Measurements from ENCODE around the gene MRGPRX4. TPM values are rescaled to one million over a fixed set of nuclear protein-coding genes. Genes with fewer than 3 reads are reported as not detected.
"Not testable (repeated sequence)": the region's sequence is repeated elsewhere in the genome, so short reads cannot be mapped to it uniquely, and the experiment has no call there.

The MRGPRX4 gene
- total and polyA plus RNA-seq, 10 donors: not detected

GRCh38 chr11:18173225-18173866 lies 709 bp downstream of the MRGPRX4 start:
- intact Hi-C loops (cut with DNase I; ENCODE audit: low total_unique reads): no loop called here
- TF ChIP-seq, protein P1, sequence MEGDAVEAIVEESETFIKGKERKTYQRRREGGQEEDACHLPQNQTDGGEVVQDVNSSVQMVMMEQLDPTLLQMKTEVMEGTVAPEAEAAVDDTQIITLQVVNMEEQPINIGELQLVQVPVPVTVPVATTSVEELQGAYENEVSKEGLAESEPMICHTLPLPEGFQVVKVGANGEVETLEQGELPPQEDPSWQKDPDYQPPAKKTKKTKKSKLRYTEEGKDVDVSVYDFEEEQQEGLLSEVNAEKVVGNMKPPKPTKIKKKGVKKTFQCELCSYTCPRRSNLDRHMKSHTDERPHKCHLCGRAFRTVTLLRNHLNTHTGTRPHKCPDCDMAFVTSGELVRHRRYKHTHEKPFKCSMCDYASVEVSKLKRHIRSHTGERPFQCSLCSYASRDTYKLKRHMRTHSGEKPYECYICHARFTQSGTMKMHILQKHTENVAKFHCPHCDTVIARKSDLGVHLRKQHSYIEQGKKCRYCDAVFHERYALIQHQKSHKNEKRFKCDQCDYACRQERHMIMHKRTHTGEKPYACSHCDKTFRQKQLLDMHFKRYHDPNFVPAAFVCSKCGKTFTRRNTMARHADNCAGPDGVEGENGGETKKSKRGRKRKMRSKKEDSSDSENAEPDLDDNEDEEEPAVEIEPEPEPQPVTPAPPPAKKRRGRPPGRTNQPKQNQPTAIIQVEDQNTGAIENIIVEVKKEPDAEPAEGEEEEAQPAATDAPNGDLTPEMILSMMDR (IDR thresholded peaks at IDR 0.05 in 8 of 11, conservative IDR thresholded peaks at IDR 0.05 in 3 of 11): no peak
- TF ChIP-seq POLR2A (IDR thresholded peaks at IDR 0.05) (no peak), POLR2AphosphoS5 (IDR thresholded peaks at IDR 0.05) (no peak)
- H3K27ac ChIP-seq: no peak overlapping the region
- 78 to 83% (median 81%) methylated on average over 28 of the region's 28 CpGs for WGBS, 5 donors
- H3K27me3 ChIP-seq (replicated peaks in 1 of 7): peaks cover 0 to 16% (median 0%) of the 10 kb centered on the region in 7 donors
- H3K4me3 ChIP-seq: no peak overlapping the region
- H3K36me3 ChIP-seq: no peaks in the 10 kb centered on the region
- DNase-seq: no peak
- H3K4me1 ChIP-seq: no peaks in the 10 kb centered on the region
- no peaks in the 10 kb centered on the region for H3K9me3 ChIP-seq

- Histone ChIP-seq H3K27me3 (replicated peaks in 1 of 7) (peaks cover 0 to 21% (median 0%) of the 10 kb centered on the region in 7 donors), H3K4me1 (peaks cover 0 to 4% (median 0%) of the 10 kb centered on the region in 6 donors), H3K9me3 (no peaks in the 10 kb centered on the region), H3K4me3 (no peak overlapping the region), H3K36me3 (no peaks in the 10 kb centered on the region), H3K27ac (no peak overlapping the region)
- WGBS, 5 donors: 89 to 96% (median 94%) methylated on average over 24 of the region's 24 CpGs
- intact Hi-C loops (cut with DNase I; ENCODE audit: low total_unique reads): no loop called here
- no peak for DNase-seq
- TF ChIP-seq, protein P1 (IDR thresholded peaks at IDR 0.05 in 8 of 11, conservative IDR thresholded peaks at IDR 0.05 in 3 of 11): no peak
- TF ChIP-seq POLR2A (IDR thresholded peaks at IDR 0.05) (no peak), POLR2AphosphoS5 (IDR thresholded peaks at IDR 0.05) (no peak)
Measured at GRCh38 chr11:18188796-18189195, 16.2 kb downstream of the MRGPRX4 start.

DNA sequence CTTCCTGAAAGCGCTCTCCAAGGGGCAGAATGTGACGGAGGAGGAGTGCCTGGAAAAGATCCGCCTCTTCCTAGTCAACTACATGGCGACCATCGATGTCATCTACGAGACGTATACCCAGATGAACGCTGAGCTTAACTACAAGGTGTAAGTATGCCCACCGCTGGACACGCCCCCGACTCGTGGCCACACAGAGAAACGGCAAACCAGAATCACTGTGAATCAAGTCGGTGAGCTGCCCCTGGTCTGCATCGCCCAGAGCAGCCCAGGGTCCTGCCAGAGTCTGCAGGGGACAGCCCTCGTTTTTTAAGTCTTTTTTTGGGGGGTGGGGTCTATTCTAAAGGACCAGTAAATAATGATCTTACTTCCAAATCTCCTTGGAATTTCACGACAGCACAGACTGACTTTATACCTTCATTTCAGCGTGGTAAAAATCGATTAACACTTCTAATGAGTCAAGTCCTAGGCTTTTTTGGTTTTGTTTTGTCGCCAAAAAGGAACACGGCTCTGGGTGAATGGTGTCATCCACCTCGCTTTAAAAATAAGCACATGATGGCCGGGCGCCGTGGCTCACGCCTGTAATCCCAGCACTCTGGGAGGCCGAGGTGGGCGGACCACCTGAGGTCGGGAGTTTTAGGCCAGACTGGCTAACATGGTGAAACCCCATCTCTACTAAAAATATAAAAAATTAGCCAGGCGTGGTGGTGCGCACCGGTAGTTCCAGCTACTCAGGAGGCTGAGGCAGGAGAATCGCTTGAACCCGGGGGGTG lies 17.0 kb downstream of the MRGPRX4 start:
- H3K4me3 ChIP-seq; H3K36me3 ChIP-seq; H3K4me1 ChIP-seq; intact Hi-C loops (cut with DNase I; ENCODE audit: low total_unique reads); H3K27ac ChIP-seq; DNase-seq; H3K9me3 ChIP-seq: not testable (repeated sequence)
- 88 to 93% (median 90%) methylated on average over 34 of the region's 34 CpGs for WGBS, 5 donors
- H3K27me3 ChIP-seq (replicated peaks in 1 of 7): peaks cover 0 to 21% (median 0%) of the 10 kb centered on the region in 7 donors

DNA sequence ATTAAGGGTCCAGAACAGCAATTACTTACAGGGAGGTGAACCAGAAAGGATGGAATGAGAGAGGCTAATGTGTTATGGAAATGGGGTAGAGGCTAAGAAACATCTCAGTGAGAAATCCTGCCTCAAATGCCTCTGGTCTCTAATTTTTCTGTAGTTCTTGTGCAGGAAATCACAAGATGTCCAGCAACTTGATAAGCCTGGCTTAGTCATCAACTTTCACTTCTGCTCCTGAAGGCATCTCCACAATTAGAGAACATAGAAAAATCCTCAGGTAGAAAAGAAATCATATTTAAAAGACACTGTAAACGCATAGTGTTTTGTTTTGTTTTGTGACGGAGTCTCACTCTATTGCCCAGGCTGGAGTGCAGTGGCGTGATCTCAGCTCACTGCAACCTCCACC lies 18.7 kb downstream of the MRGPRX4 start:
- intact Hi-C loops (cut with DNase I; ENCODE audit: low total_unique reads): no loop called here
- 87 to 96% (median 90%) methylated on average over 3 of the region's 3 CpGs for WGBS, 5 donors
- no peak for DNase-seq
- Histone ChIP-seq H3K27ac (no peak overlapping the region), H3K4me3 (no peak overlapping the region), H3K4me1 (peaks cover 0 to 4% (median 0%) of the 10 kb centered on the region in 6 donors), H3K36me3 (no peaks in the 10 kb centered on the region), H3K9me3 (no peaks in the 10 kb centered on the region), H3K27me3 (replicated peaks in 1 of 7) (peaks cover 0 to 15% (median 0%) of the 10 kb centered on the region in 7 donors)
- no peak for TF ChIP-seq POLR2A (IDR thresholded peaks at IDR 0.05)
- TF ChIP-seq, protein P1 (IDR thresholded peaks at IDR 0.05 in 8 of 11, conservative IDR thresholded peaks at IDR 0.05 in 3 of 11): no peak
- TF ChIP-seq POLR2AphosphoS5 (IDR thresholded peaks at IDR 0.05): no peak

Measured in spleen (tissue), 11 donors.